Measurements from ENCODE around the gene PNKP. TPM values are rescaled to one million over a fixed set of nuclear protein-coding genes. Genes with fewer than 3 reads are reported as not detected.

PNKP gene
- total and polyA plus RNA-seq, 2 of the 8 experiments (the other 6 are each of a cell fraction or from before 2014, with no cell fraction given): 45.8 to 105 TPM

DNA sequence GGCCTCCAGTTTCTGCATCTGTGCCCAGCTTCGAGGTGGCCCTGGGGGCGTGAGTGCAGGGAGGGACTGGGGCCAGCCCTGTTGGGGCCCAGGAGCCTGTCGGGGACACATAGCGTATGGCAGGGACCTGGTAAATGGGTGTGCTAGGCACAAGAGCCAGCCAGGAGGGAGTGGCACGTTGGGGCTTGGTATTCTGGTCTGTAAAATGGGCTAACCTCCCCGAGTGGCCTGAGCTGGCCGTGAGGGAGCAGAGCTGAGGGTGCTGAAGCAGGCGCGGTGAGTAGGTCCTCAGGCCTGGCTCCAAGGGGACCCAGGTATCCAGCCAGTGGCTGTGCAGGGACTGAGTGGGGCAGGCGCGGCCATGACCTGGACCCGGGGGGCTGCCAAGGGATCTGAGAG lies 12.1 kb downstream of the PNKP start:
- Histone ChIP-seq H4K5ac (ENCODE audit: insufficient read length, low read depth, low read length) (no peak overlapping the region), H3K14ac (ENCODE audit: insufficient read length) (no peak overlapping the region), H3K23ac (ENCODE audit: insufficient read length) (no peak overlapping the region), H3K4me3 (ENCODE audit: extremely low read depth in 1 of 4, insufficient read depth in 2 of 4, low read depth in 3 of 4, low read length in 4 of 4) (no peak overlapping the region), H3K36me3 (ENCODE audit: control insufficient read depth in 2 of 4, insufficient read depth in 4 of 4, low read length in 3 of 4) (peaks cover 21 to 61% (median 39%) of the 10 kb centered on the region in 4 experiments), H3K9me3 (ENCODE audit: insufficient read depth in 2 of 2, low read depth in 1 of 2, low read length in 1 of 2) (no peaks in the 10 kb centered on the region), H3K23me2 (ENCODE audit: low read depth, low read length) (peaks cover 7% of the 10 kb centered on the region; the same call in 1 of the 2 replicates), H2BK120ac (replicated peaks; ENCODE audit: low read depth, low read length) (no peak overlapping the region), H4K8ac (ENCODE audit: extremely low read depth, insufficient read depth, low read length) (peak overlapping the region; percentile 36; the same call in 1 of the 2 replicates), H3K79me2 (ENCODE audit: control insufficient read depth in 1 of 2, insufficient read depth in 2 of 2, low read length in 2 of 2) (peaks cover 15 to 28% of the 10 kb centered on the region in 2 experiments), H2AK5ac (ENCODE audit: low read depth, low read length) (no peak overlapping the region), H3K4me2 (ENCODE audit: insufficient read depth in 1 of 2, low read depth in 2 of 2, low read length in 2 of 2) (no peak overlapping the region), H3K4ac (replicated peaks; ENCODE audit: insufficient read length, low read depth, low read length) (no peak overlapping the region), H3K4me1 (replicated peaks in 1 of 4; ENCODE audit: control insufficient read depth in 3 of 4, insufficient read depth in 4 of 4, low read length in 3 of 4) (peaks cover 0 to 9% (median 6%) of the 10 kb centered on the region in 4 experiments; a peak in 6 of 7 replicates), H3K18ac (ENCODE audit: extremely low read depth, low read length) (no peak overlapping the region), H3K9ac (replicated peaks in 1 of 4; ENCODE audit: extremely low read depth in 1 of 4, low read depth in 3 of 4, low read length in 3 of 4) (no peak overlapping the region), H3K79me1 (ENCODE audit: low read depth, low read length) (peaks cover 20% of the 10 kb centered on the region), H2AFZ (ENCODE audit: low read length) (no peak overlapping the region), H2BK20ac (ENCODE audit: low read length) (no peak overlapping the region), H2BK5ac (ENCODE audit: low read depth, low read length) (peak overlapping the region; percentile 24; the same call in 1 of the 2 replicates), H2BK15ac (ENCODE audit: low read length) (no peak overlapping the region), H4K20me1 (replicated peaks in 1 of 2; ENCODE audit: control insufficient read depth in 1 of 2, insufficient read depth in 2 of 2, low read length in 2 of 2) (peaks cover 48 to 58% of the 10 kb centered on the region in 2 experiments), H3K56ac (replicated peaks; ENCODE audit: insufficient read length, low read depth, low read length) (no peak overlapping the region), H3K27ac (ENCODE audit: low read depth, low read length) (no peak overlapping the region), H3K27me3 (replicated peaks in 1 of 4; ENCODE audit: control insufficient read depth in 3 of 4, extremely low read depth in 1 of 4, insufficient read depth in 3 of 4, low read length in 3 of 4) (no peaks in the 10 kb centered on the region; a peak in 1 of 7 replicates), H4K91ac (replicated peaks; ENCODE audit: insufficient read length, low read length) (no peak overlapping the region), H2BK12ac (ENCODE audit: low read depth, low read length) (no peak overlapping the region)
- DNase-seq (ENCODE audit: low read depth in 1 of 2, low spot score in 2 of 2) (no peak), FAIRE-seq (no peak)
- WGBS, 2 experiments (ENCODE audit: extremely low coverage in 1 of 2, insufficient coverage in 1 of 2, insufficient read length in 1 of 2, insufficient replicate concordance in 2 of 2, low coverage in 1 of 2, low lambda C conversion rate in 2 of 2, missing lambda C conversion rate in 1 of 2): 89% methylated on average over 6 of the region's 12 CpGs; no CpG with 5 or more reads in 1 of the 2 experiments
- ChIA-PET POLR2A (ENCODE audit: partially characterized antibody) (interaction anchor here (0.7 to 12.4 kb wide), 8 partner anchors 11 to 212 kb away, joined by 3 to 247 read pairs (median 5); partner anchors contain the start of genes AKT1S1, FUZ, PNKP and TBC1D17), CTCF (ENCODE audit: partially characterized antibody) (interaction anchor here (0.9 to 3.0 kb wide), 2 partner anchors 9 to 42 kb away, joined by 3 to 13 read pairs; partner anchors contain the start of gene FUZ)
- TF ChIP-seq SP4 (IDR thresholded peaks at IDR 0.05; ENCODE audit: low read length) (no peak), KDM4A (IDR thresholded peaks at IDR 0.05; ENCODE audit: low read depth, low read length, severe bottlenecking) (no peak), SP2 (IDR thresholded peaks at IDR 0.05; ENCODE audit: low read length) (no peak), ZNF274 (IDR thresholded peaks at IDR 0.05; ENCODE audit: borderline replicate concordance, extremely low read depth, low read length) (no peak), RAD21 (IDR thresholded peaks at IDR 0.05 in 1 of 2, conservative IDR thresholded peaks at IDR 0.05 in 1 of 2; ENCODE audit: low read depth in 2 of 2, low read length in 2 of 2) (no peak), CHD1 (IDR thresholded peaks at IDR 0.05; ENCODE audit: low read depth, low read length) (no peak), CHD2 (IDR thresholded peaks at IDR 0.05; ENCODE audit: low read length) (no peak), POU5F1 (IDR thresholded peaks at IDR 0.05; ENCODE audit: low read depth, low read length) (no peak)

Measured in H1 (cell line).